Measurements from ENCODE around the gene CCDC12.
A peak's percentile ranks its signal among the peaks of the same experiment; 100 is the strongest.

The CCDC12 gene

DNA sequence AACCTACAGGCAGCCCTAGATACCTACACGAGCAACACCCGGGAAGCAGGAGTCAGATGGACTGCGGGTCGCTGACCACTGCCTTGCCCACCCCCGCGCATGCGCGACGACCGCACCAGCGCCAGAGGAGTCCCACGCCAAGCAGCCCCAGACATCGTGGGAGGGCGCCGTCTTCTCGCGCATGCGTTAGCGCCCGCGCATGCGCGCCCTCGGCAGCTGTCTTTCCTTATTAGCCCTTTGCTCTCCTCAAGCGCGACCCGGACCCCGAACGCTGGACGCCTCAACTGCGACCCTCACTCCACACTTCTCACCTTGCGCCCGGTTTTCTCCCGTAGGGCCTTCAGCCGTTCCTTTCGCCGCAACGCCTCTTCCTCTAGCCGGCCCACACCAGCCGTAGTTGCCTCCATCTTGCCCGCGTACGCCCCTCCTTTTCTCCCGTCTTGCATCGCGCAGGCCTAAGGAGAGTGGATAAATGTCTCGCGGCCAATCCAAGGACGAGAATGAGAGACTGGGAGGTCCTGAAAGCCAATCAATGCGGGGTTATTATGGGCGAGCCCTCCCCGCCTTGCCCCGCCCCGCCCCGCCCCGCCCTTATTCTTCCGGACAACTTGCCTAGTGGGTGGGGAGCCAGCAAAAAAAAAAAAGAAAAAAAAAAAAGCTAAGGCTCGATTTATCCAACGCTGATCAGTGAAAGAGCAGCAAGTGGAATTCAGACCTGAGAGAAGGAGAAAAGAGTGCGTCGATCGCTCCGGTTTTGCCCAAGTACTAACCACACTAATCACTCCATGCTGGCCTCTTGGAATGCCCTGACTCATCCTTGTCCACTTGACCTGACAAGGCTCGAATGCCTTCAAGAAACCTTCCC is at the start of gene CCDC12:
TSS of gene CCDC12 (minus strand) at position 420 of the 865 bp plus-strand sequence. CDS start at position 407, 13 bp downstream.
- DNase-seq (ENCODE audit: low read depth in 2 of 3, low spot score in 1 of 3): peak; percentile 87 to 89 (median 88)

DNA sequence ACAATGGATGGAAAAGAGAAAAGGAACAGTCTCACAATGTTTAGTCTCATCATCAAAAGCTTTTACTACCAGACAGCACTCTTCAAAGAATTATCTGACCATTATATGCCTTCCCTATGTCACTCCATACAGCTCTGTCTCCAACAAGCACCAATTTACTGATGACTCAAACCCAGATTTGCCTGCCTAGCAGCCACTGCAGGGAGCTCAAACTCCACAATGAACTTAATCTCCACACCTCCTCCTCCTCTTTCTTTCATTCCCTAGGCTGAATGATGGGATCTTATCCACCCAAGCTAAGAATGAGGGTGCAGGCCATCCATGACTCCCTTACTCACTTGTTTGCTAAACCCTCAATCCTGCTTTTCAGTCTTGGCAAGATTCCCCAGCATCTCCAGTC is 48.4 kb upstream of the CCDC12 start:
- no peak for DNase-seq (ENCODE audit: low read depth in 2 of 3, low spot score in 1 of 3)

DNA sequence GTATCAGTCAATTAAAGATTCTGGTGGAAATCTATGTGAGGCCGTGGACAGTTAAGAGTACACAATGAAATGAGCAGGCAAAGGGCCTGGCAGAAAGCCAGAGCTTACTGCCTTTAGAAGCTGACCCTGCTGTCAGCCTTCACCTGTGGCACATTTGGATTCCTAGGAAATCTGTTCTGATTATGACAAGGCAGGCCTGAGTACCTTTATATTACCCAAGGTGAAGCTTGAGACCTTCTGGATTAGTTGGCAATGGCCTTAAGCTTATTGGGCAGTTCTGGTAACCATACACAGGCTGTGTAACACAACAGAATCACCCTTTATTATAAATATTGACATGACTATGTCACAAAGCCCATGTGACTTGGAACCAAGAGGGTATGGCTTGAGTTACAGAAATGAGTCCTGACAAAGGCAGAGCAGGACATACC is 46.1 kb upstream of the CCDC12 start:
- DNase-seq (ENCODE audit: low read depth in 2 of 3, low spot score in 1 of 3): no peak

DNA sequence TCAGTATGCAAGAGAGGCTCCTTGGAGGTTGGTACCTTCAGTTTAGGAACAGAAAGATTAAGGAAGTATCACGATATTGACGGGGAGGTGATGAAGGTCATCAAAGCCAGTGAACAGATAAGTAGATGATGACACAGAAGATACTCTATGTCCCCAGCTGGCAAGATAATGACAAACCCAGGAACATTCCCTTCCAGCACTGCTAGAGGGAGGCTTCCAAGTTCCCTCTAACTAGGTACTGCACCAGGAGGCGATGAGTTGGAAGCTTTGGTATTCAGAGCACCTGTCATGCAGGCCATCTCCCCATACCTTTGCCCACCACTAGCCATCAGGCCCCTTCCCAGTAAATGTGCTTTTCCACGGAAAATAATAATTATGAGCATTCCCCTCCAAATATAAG is 43.8 kb upstream of the CCDC12 start:
- no peak for DNase-seq (ENCODE audit: low read depth in 2 of 3, low spot score in 1 of 3)

DNA sequence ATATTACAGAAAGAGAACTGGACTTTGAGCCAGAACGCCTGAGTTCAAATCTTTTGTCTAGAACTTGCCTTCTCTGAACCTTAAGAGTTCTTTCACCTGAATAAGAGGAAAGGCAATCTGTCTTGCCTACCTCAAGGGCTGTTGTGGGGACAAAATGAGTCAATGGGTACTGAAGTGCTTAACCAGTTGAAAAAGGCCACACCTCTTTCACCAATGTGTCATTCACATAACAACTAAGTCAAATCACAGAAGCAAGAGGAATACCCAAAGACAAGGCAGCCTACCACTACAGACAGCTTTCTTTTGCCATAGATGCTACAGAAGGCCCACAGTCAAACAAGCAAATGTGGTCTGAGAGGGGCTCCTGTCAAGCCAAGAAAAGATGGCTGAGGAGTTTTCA is 42.7 kb upstream of the CCDC12 start:
- peak in 1 of 3 donors; percentile 51 for DNase-seq (ENCODE audit: low read depth in 2 of 3, low spot score in 1 of 3)

DNA sequence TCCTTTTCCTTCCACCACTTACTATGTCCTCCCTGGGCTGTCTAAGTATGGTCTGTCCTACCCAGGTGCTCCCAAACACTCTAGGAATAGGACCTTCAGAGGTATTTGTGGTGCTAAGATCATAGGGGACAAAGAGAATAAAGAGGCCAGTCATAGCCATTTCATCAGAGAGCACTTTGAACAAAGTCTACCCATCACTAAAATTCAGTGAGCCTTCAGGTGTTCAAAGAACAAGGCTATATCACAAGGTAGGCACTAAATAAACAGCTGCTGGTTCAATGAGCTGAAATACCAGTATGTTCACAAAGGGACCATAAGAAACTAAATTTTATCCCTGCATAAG is 41.7 kb upstream of the CCDC12 start:
- no peak for DNase-seq (ENCODE audit: low read depth in 2 of 3, low spot score in 1 of 3)

DNA sequence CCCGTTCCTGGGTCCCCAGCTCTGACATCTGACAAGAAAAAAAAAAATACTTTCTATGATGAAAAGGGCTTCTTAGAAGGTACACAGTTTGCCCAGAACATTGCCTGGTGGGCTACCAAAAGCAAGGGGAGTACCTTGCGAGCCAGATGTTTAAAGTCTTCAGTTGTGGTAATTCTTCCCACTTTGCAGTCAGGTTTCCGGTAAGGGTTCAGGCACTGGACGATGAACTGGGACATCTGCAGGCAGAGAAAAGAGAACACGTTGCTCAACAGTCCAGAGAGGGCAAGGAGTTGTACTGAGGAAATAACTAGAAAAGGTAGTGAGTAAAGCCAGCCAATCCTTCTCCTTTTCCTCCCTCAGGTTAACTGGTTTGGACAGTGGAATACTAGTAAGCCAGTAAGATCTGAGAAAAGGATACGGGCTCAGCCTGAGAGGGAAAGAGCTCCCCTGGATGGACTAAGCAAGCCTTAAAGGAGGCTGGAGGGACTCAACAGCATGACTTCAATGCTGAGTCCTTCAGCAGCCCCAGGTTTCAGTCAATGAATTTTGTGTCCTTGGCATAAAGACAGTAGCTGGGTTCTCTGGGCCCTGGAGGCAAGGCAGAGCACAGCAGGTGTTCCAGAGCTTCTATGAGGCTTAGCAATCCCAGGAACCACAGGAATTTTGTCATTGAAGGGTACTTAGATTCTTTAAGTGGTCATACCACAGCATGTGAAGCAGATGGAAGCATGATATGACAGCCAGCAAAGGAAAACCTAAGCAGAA is 41.1 kb upstream of the CCDC12 start:
- DNase-seq (ENCODE audit: low read depth in 2 of 3, low spot score in 1 of 3): no peak

DNA sequence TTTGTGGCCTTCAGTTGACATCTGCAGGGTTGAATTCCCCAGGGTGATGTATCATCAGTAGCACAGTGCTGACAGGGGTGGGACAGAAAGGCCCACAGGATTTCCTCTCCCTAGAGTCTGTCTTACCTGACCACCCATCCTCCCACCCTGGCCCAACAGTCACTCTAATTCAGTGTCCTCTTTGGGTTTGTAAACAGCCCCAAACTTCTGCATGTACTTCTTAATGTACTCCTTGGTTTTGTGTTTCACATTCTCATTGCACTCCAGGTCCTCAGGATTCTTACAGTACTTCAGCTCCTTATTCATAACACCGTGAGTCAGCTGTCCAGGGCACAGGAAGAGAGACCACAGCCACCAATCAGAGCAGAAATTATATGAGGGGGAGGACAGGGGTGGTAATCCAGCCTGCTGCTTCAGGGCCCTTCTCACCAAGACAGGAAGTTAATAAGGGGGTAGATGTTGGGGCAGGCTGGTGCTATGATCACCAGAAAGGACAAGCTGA is 40.4 kb upstream of the CCDC12 start:
- peak in 1 of 3 donors; percentile 27 for DNase-seq (ENCODE audit: low read depth in 2 of 3, low spot score in 1 of 3)

DNA sequence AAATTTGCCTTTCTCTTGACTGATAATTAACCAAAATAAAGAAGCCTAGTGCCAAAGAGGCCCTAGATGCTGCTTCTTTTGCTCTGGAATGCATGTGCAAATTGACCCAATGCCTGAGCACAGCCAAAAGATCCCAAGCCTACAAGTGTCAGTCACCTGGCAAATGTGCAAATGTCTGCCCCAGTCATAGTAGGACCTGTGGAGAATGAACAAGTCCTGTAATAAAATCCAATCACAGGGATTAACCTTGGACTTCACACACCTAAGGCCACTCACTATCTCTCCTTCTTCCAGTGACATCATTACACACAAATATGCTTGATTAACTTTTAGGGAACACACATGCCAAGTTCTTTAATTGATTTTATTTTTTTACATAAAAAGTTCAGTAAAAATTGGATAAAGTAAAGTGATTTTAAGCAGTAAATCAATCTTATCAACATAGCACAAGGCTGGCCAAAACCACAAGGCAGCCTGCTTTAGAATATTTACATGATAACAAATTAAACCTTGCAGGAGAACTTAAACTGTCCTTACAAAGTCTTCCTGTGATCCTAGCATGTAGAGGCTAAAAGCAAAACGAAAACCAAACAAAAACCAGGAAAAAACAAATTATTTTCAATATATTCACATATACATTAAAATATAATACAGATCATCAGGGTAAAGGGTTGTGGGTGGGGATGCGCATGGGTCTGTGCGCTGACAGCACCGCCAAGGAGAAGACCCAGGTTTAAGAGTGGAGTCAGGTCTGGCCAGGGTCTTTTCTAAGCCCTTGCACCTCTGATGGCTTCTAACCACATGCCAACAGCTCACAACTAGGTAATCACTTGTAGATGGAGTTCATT is 39.8 kb upstream of the CCDC12 start:
- no peak for DNase-seq (ENCODE audit: low read depth in 2 of 3, low spot score in 1 of 3)

DNA sequence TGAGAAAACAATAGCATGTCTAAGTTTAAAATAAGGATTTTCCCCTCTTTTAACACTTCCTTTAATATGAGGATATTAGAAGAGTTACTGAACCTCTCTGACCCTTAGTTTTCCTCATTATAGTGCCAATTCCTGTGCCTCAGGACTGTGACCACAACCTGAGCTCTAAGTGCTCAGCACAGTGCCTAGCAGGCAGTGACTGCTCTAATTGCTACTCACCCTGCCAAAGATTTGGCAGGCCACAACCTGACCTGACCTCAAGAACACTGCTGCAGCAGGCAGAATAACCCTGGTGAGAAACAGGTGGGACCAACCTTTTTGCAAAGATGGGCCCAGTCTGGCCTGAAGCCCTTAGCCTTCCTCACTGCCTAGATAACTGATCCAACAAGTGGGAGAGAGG is 38.6 kb upstream of the CCDC12 start:
- no peak for DNase-seq (ENCODE audit: low read depth in 2 of 3, low spot score in 1 of 3)

DNA sequence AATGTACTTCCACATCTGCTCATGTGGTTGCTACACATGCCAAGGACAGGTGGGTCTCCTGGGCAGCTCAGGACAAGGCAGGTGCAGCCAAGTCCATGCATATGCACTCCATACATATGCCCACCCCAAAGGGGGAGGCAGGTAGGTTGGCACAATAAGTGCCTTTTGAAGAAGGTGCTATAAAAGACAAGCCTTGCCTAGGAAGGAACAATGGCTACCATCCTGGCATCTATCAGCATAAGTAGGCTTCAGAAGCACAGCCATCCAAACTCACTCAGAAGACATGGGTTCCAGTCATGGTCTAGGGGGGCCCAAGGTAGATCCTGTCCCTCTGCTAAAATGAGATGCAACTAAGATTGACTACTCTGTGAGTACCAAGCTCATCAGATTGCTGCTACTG is 37.5 kb upstream of the CCDC12 start:
- no peak for DNase-seq (ENCODE audit: low read depth in 2 of 3, low spot score in 1 of 3)

DNA sequence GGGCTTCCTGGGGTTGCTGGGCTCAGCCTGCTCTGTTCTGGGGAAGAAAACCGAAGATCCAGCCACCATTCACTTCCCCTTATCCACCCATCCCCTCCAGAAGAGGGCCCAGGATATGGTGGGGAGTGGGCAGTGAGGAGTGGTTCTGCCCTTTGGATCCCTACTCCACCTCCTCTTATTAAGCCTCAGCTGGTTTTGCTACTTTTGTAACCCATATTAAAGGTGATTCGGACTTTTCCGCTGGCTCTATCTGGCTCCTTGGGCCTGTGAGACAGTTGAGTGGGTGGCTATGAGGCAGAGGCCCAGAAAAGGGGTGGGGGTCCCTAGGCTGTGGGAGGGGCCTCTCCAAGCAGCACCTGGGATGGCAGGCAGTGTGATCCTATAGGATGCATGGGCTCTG is 36.7 kb upstream of the CCDC12 start:
- DNase-seq (ENCODE audit: low read depth in 2 of 3, low spot score in 1 of 3): no peak

DNA sequence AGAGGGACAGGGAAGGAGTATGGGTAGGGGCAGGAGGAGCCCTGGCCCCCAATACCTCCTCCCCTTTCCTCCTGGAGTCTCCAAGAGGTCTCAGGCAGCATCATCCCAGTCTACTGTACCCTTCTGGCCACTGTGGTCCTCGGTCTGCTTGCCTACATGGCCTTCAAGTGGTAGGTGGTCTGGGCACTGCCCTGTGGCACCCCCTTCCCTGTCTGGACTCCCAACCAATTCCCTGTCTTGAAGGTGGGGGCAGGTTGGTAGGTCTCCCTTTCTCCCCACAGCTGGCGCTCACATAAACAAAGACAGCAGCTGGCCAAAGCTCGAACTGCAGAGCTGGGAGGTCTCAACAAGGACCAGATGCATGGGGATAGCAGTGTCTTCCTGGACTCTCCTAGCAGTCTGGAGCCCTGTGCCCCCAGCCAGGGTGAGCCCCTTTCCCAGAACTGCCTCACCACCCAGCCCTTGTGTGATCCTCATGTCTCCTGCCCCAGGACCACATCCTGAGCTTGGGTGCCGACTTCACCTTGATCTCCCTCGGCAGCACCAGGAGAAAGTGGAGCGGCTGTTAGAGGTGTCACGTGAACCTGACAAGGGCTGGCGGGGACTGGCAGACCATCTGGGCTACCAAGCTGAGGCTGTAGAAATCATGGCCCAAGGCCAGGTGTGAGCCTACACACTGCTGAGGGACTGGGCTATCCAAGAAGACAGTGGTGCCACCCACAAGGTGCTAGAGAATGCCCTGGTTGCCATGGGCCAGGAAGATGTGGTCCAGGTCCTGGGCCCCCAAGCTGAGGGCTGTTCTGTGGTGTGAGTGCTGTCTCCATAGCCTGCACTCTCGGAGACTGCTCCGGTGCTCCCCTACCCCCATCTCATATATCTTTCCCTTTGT is 36.0 kb upstream of the CCDC12 start:
- DNase-seq (ENCODE audit: low read depth in 2 of 3, low spot score in 1 of 3): no peak

DNA sequence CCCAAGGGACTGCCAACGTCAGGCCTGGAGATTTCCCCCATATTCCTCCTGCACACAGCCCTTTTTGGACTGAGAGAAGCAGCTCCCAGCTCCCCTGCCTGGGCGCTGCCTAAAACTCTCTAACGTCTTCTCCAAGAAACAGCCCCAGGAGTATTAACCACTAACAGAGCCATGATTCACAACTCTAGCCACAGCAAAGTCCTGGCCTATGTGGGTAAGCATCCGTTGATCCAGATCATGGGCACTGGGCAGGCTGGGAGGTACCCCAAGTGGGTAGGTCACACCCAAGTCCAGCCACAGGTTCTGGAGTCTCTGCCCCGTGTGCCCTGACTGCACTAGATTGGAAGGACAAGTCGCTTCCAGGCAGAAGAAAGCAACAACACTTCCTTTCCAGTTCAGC is 34.8 kb upstream of the CCDC12 start:
- DNase-seq (ENCODE audit: low read depth in 2 of 3, low spot score in 1 of 3): no peak

DNA sequence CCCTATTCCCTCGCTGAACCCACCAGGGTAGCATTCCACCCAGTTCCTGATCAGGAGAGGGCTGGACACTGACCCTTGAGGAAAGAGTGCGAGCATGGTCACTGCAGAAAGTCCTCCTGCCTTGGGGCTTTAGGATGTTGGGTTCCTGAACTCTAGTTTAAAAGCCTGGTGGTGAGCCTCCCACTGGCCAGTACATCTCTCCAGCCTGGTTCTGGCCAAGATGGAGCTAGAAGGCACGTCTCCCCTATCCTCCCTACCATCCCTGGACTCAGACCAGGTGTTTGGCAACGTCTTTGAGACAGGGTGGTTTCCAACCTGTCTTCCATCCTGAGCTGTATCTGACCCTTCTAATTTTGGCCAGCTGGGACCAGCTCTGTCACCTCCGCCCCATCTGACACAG is 34.4 kb upstream of the CCDC12 start:
- DNase-seq (ENCODE audit: low read depth in 2 of 3, low spot score in 1 of 3): no peak

DNA sequence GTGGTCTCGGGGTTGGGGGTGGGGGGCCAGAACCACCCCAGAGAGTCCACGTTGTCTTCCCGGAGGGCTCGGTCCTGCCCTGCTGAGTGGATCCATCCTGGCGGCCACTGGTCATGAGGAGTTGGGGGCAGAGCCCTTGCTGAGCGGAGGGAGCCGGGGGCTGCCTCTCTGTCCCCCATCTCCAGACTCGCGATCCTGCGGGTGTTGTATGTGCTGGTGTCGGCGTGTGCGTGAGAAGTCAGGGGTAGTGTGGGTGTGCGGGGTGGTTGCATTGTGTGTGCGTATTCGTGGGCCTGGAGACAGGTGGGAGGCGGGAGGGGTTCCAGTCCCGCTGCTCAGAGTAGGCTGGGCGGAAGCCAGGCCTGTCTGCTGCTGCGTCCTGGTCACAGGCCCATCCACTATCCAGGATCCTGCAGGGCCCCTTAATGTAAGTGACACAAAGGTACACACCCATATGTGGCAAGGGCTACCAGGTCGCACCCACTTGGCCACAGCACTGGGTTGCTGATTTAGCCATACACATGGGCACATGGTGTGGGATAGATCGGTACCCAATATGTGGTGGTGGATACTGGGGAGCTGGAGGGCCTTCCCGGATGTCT is 33.7 kb upstream of the CCDC12 start:
- DNase-seq (ENCODE audit: low read depth in 2 of 3, low spot score in 1 of 3): no peak

DNA sequence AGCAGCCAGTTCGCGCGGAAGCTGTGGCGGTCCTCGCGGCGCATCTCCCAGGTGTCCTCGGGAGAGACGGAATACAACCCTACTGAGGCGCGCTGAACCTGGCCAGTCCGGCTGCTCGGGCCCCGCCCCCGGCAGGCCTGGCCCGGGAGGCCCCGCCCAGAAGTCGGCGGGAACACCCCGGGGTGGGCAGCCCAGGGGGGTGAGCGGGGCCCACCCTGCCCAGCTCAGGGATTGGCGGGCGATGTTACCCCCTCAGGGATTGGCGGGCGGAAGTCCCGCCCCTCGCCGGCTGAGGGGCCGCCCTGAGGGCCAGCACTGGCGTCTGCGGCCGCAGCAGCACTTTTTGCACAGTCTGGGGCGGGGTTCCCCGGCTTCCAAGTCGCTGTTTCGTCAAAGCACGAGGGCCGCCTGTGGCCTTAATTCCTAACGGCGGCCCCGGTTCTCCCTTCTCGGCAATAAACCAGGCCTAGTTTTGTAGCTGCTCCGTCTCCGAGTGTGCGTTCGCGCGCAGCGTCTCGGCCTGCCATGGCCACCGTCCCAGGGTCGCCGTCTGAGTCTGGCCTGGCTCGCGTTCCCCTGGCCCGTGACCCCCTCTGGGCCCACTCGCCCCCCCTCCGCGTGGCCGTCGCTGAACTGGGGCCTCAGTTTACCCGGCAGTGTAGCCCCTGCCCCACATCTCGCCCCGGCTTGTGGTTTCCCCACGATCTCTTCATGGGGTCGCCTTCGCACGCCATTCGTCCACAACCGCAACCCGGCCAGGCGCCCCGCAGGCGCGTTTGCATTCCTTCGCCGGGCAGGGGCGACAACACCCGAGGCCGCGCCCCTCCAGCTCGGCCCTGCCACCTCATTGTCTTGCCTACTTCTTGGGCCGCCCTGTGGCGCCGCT is 32.9 kb upstream of the CCDC12 start:
- peak; percentile 37 to 59 (median 39) for DNase-seq (ENCODE audit: low read depth in 2 of 3, low spot score in 1 of 3)

DNA sequence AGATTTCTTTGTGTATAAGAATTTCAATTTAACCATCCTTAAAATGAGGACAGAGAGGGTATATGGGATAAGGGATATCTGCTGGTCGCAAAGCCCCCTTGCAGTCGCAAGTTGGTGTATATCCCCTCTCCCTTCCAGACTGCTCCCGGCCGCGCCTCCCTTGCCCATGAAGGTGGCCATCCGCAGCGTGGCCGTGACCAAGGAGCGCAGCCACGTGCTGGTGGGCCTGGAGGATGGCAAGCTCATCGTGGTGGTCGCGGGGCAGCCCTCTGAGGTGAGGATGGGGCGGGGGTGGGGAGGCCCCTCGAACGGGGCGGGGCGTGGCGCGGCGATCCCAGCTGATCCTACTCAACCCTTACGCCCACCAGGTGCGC is 32.3 kb upstream of the CCDC12 start:
- no peak for DNase-seq (ENCODE audit: low read depth in 2 of 3, low spot score in 1 of 3)

DNA sequence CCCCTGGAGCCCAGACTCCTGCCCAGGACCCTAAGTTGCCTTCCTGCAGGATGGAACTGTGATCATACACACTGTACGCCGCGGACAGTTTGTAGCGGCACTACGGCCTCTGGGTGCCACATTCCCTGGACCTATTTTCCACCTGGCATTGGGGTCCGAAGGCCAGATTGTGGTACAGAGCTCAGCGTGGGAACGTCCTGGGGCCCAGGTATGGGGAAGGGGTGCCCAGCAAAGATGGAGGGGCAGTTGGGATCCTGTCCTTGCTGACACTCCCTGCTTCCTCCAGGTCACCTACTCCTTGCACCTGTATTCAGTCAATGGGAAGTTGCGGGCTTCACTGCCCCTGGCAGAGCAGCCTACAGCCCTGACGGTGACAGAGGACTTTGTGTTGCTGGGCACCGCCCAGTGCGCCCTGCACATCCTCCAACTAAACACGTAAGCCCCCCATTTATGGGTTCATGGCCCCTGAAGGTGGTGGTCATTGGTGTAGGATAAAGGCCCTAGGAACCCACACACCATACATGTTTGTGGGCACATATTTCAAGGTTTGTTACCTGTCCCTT is 31.8 kb upstream of the CCDC12 start:
- DNase-seq (ENCODE audit: low read depth in 2 of 3, low spot score in 1 of 3): no peak

All from stimulated activated CD4-positive, alpha-beta T cell treated with anti-CD3 and anti-CD28 coated beads, Interleukin-12 subunit alpha, Interleukin-12 subunit beta, amount 100 ng/mL, for 48 hours (primary cell).